Loucy (cell line): ENCODE results near the gene SYNPR.

Experiments
- H2AFZ ChIP-seq: fragments of 200-600 bp; sonication (generic); 2 replicates; pipeline ENCODE4 v1.6.0; 2016; ENCODE audit warnings: antibody characterized with exemption, mild to moderate bottlenecking, low read length, moderate library complexity
- H3F3A ChIP-seq: fragments of 200-600 bp; 2 replicates; pipeline ENCODE4 v1.6.0; 2016; ENCODE audit warnings: antibody characterized with exemption, low read depth, mild to moderate bottlenecking
- H3K27me3 ChIP-seq: fragments of 200-600 bp; sonication (generic); 2 replicates; pipeline ENCODE4 v1.6.1; 2014; ENCODE audit warnings: low read length, mild to moderate bottlenecking; ENCODE audit not compliant: insufficient read depth, poor library complexity, severe bottlenecking
- H3K36me3 ChIP-seq: fragments of 200-600 bp; sonication (generic); 2 replicates; pipeline ENCODE4 v1.6.1; 2016; ENCODE audit warnings: low read length; ENCODE audit not compliant: insufficient read depth
- H3K4me1 ChIP-seq: fragments of 200-600 bp; sonication (generic); 2 replicates; pipeline ENCODE4 v1.5.1; 2014; ENCODE audit warnings: low read length, mild to moderate bottlenecking; ENCODE audit not compliant: insufficient read depth, poor library complexity, severe bottlenecking
- H3K4me2 ChIP-seq: fragments of 200-600 bp; sonication (generic); 2 replicates; pipeline ENCODE4 v1.6.0; 2014; ENCODE audit warnings: antibody characterized with exemption, low read length, low read depth, mild to moderate bottlenecking; ENCODE audit not compliant: poor library complexity, severe bottlenecking
- H3K4me3 ChIP-seq: fragments of 200-600 bp; sonication (generic); 2 replicates; pipeline ENCODE4 v1.5.1; 2014; ENCODE audit warnings: low read length, mild to moderate bottlenecking, mixed read lengths; ENCODE audit not compliant: poor library complexity, severe bottlenecking
- H3K79me2 ChIP-seq: fragments of 200-600 bp; sonication (generic); 2 replicates; pipeline ENCODE4 v1.6.1; 2014; ENCODE audit warnings: low read length; ENCODE audit not compliant: insufficient read depth
- H3K9ac ChIP-seq: fragments of 200-600 bp; sonication (generic); 2 replicates; pipeline ENCODE4 v1.6.0; 2014; ENCODE audit warnings: mild to moderate bottlenecking, low read depth, low read length, moderate library complexity; ENCODE audit not compliant: poor library complexity, severe bottlenecking
- H3K9me2 ChIP-seq: fragments of 200-600 bp; sonication (generic); replicated peaks from 2 replicates; pipeline ENCODE4 v1.6.1; 2016; ENCODE audit warnings: low read depth, low read length, mixed read lengths
- H3K9me3 ChIP-seq: fragments of 200-600 bp; sonication (generic); 2 replicates; pipeline ENCODE4 v1.6.1; 2014; ENCODE audit warnings: mild to moderate bottlenecking, antibody characterized with exemption, low read length, low read depth; ENCODE audit not compliant: insufficient read depth
- H4K20me1 ChIP-seq: fragments of 200-600 bp; sonication (generic); 2 replicates; pipeline ENCODE4 v1.6.0; 2014; ENCODE audit warnings: antibody characterized with exemption, low read length, mild to moderate bottlenecking; ENCODE audit not compliant: insufficient read depth, poor library complexity, severe bottlenecking
- CTCF ChIP-seq: fragments of 200-600 bp; sonication (generic); conservative IDR thresholded peaks from 2 replicates; pipeline ENCODE4 v1.5.1; 2014; ENCODE audit warnings: mild to moderate bottlenecking, antibody characterized with exemption, low read length
- EZH2phosphoT487 ChIP-seq: fragments of 200-600 bp; IDR thresholded peaks from 2 replicates; pipeline ENCODE4 v1.6.1; 2018; ENCODE audit warnings: antibody characterized with exemption, mild to moderate bottlenecking, moderate library complexity, borderline replicate concordance

Gene SYNPR

GRCh38 chr3:63338351-63338750 lies 60.2 kb downstream of the SYNPR start:
- peaks cover 4% of the 10 kb centered on the region for H3K4me1 ChIP-seq
- no peak overlapping the region for H3K4me3 ChIP-seq
- H3K9ac ChIP-seq: no peak overlapping the region
- H4K20me1 ChIP-seq: no peaks in the 10 kb centered on the region
- H3K4me2 ChIP-seq: no peak overlapping the region
- no peaks in the 10 kb centered on the region for H3K79me2 ChIP-seq
- no peaks in the 10 kb centered on the region for H3K27me3 ChIP-seq
- H3K36me3 ChIP-seq: no peaks in the 10 kb centered on the region
- no peak for TF ChIP-seq CTCF
- TF ChIP-seq EZH2phosphoT487: no peak
- no peaks in the 10 kb centered on the region for H3K9me3 ChIP-seq
- H3F3A ChIP-seq: no peaks in the 10 kb centered on the region
- no peaks in the 10 kb centered on the region for H3K9me2 ChIP-seq
- H2AFZ ChIP-seq: no peak overlapping the region

GRCh38 chr3:63343674-63344073 lies 65.6 kb downstream of the SYNPR start:
- Histone ChIP-seq H2AFZ (no peak overlapping the region), H3K79me2 (no peaks in the 10 kb centered on the region), H3K9me3 (no peaks in the 10 kb centered on the region), H3K4me3 (no peak overlapping the region), H3F3A (no peaks in the 10 kb centered on the region), H3K9me2 (no peaks in the 10 kb centered on the region), H3K4me1 (peaks cover 9% of the 10 kb centered on the region), H3K4me2 (peak overlapping the region; percentile 40), H4K20me1 (no peaks in the 10 kb centered on the region), H3K36me3 (no peaks in the 10 kb centered on the region), H3K27me3 (no peaks in the 10 kb centered on the region), H3K9ac (no peak overlapping the region)
- no peak for TF ChIP-seq EZH2phosphoT487
- TF ChIP-seq CTCF: no peak

- Histone ChIP-seq H4K20me1 (no peaks in the 10 kb centered on the region), H3K9me2 (no peaks in the 10 kb centered on the region), H3K9me3 (no peaks in the 10 kb centered on the region), H3K4me1 (peaks cover 9% of the 10 kb centered on the region), H3K9ac (no peak overlapping the region), H3K36me3 (no peaks in the 10 kb centered on the region), H2AFZ (no peak overlapping the region), H3K4me2 (no peak overlapping the region), H3F3A (no peaks in the 10 kb centered on the region), H3K79me2 (no peaks in the 10 kb centered on the region), H3K27me3 (no peaks in the 10 kb centered on the region), H3K4me3 (no peak overlapping the region)
- no peak for TF ChIP-seq EZH2phosphoT487
- TF ChIP-seq CTCF: no peak
Observed at GRCh38 chr3:63344661-63345060, 66.6 kb downstream of the SYNPR start.
